Neural progenitor cell (in vitro differentiated cells): ENCODE measurements around the gene TAS2R43.

ENCODE experiments used
- CTCF ChIP-seq: fragments of 200-600 bp; sonication (generic); IDR thresholded peaks from 2 replicates; pipeline ENCODE4 v1.5.1; 2017; ENCODE audit warnings: antibody characterized with exemption, mild to moderate bottlenecking
- EZH2 ChIP-seq: fragments of 200-600 bp; sonication (generic); IDR thresholded peaks from 2 replicates; pipeline ENCODE4 v1.6.1; 2017; ENCODE audit warnings: antibody characterized with exemption, mild to moderate bottlenecking, moderate library complexity

- TF ChIP-seq CTCF, result no peak
- TF ChIP-seq EZH2, result no peak
Measured at GRCh38 chr12:11081987-11082386, 10.1 kb downstream of the TAS2R43 start.
